Psoas muscle (tissue), 8 donors: ENCODE data around the gene ETV2. TPM values are rescaled to one million over a fixed set of nuclear protein-coding genes. Genes with fewer than 3 reads are reported as not detected.

ENCODE experiments used
- ATAC-seq, 4 donors: fragments of 200-7000 bp; cut with Tn5 transposase; one replicate each; pipeline ENCODE4 v1.9.1; 2020; ENCODE audit warnings: moderate library complexity in 3 of 4, mild to moderate bottlenecking in 2 of 4
- DNase-seq, 2 donors: peaks; one replicate each; pipeline ENCODE4 v3.0.0-alpha.2; 2020
- H3K27ac ChIP-seq: fragments of 200-600 bp; one replicate; pipeline ENCODE4 v1.8.0; 2022
- H3K27me3 ChIP-seq, 3 donors: fragments of 200-600 bp in 1 of 3; one replicate each; pipeline versions ENCODE4 v1.6.1 to v1.8.0; 2013 to 2022; ENCODE audit warnings: low read length in 2 of 3, mild to moderate bottlenecking in 2 of 3, moderate library complexity in 1 of 3; ENCODE audit not compliant: insufficient read depth in 3 of 3
- H3K36me3 ChIP-seq, 2 donors: fragments of 200-600 bp in 1 of 2; one replicate each; pipeline versions ENCODE4 v1.6.1 to v1.8.0; 2013 to 2022; ENCODE audit warnings: low read depth in 1 of 2, mild to moderate bottlenecking in 1 of 2, moderate library complexity in 1 of 2; ENCODE audit not compliant: insufficient read depth in 1 of 2
- H3K4me1 ChIP-seq: fragments of 200-600 bp; one replicate; pipeline ENCODE4 v1.8.0; 2022
- H3K4me3 ChIP-seq: fragments of 200-600 bp; one replicate; pipeline ENCODE4 v1.8.0; 2022; ENCODE audit warnings: mild to moderate bottlenecking
- H3K9me3 ChIP-seq: fragments of 200-600 bp; one replicate; pipeline ENCODE4 v1.8.0; 2022
- WGBS, 3 donors: extraction: QIAGEN DNeasy Blood & Tissue Kit; methylation state at CpG; one replicate each; pipeline versions ENCODE4 v1.1.6 to v1.1.7; 2013; 5-methylcytosine and 5-hydroxymethylcytosine counted together
- intact Hi-C, 2 donors: fragments of 100-400 bp; cut with DNase I; formaldehyde crosslinking; loops; one replicate each; pipeline versions ENCODE4 v1.11.0 to v1.14.2; 2022
- polyA plus RNA-seq, 3 donors: library from polyadenylated mRNA; stranded (reverse); fragments of 200-250 nt; gene quantifications; one replicate each; pipeline ENCODE4 v1.2.3, GENCODE V29; 2013
- total RNA-seq, 4 donors: library from RNA; stranded (reverse); fragmentation: NEBNext Ultra II Directional in 2 of 4; extraction: Animal tissue kit (Norgen Biotek cat#: 25700) in 2 of 4; gene quantifications; one replicate each; pipeline versions ENCODE4 v1.2.1 to v1.2.4, GENCODE V29; 2021 to 2023
- TF ChIP-seq, protein P1 (sequence below): fragments of 200-600 bp; IDR thresholded peaks from one replicate; pipeline ENCODE4 v1.8.0; 2022; ENCODE audit warnings: antibody characterized with exemption
- donor health status: healthy with polysubstance abuse.
- donor health status: DM: no; HTN: no; CAD: no; lungs with moderate emphysema.
- donor health status: Bipolar disorder and iron deficiency.
- donor health status: healthy.
- donor health status: DM: yes; HTN: yes; CAD: no.
- donor health status: DM: no; HTN: no; CAD: no.
- donor health status: DM: no; HTN: no; CAD: no.
- donor health status: DM: yes; HTN: yes; CAD: no.

ETV2 gene
- total and polyA plus RNA-seq, 7 donors: 0.19 to 0.23 (median 0.20) TPM; not detected in 4

DNA sequence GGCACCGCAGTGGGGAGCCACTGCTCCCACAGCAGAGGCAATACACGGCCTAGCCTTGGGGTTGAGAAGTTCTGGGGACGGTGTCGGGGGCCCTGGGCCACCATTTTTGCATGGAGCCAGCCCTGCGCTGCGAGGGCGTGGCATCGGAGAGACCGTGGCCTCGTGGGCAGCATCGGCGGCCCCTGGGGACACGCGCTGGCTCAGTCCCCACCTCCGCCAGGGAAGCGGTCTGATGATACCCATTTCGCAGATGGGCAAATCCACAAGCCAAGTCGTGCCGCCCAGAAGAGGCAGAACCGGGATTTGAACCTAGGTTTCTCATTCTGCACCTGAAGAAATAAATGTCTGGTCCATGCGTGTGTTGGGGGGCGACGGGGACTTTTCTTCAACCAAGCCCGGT, 23.6 kb downstream of the ETV2 start:
- no peak for DNase-seq

DNA sequence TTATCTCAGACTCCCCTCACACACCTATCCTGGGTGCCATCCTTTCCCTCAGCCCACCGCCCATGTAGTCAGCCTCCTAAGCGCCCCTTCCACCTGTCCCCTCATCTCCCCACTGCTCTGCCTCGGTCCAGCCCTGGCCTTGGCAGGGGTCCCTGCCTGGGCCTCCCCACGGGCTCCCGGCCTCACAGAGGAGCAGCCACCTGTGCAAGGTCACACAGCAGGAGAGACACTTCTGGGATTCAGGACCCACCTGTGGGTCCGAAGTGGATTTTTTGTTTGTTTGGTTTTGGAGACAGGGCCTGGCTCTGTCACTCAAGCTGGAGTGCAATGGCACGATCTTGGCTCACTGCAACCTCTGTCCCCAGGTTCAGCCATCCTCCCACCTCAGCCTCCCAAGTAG, 24.1 kb downstream of the ETV2 start:
- Histone ChIP-seq H3K27ac (no peak overlapping the region), H3K36me3 (peaks cover 3 to 12% of the 10 kb centered on the region in 2 donors), H3K4me3 (no peak overlapping the region), H3K27me3 (no peaks in the 10 kb centered on the region), H3K4me1 (no peaks in the 10 kb centered on the region), H3K9me3 (no peaks in the 10 kb centered on the region)
- TF ChIP-seq, protein P1, sequence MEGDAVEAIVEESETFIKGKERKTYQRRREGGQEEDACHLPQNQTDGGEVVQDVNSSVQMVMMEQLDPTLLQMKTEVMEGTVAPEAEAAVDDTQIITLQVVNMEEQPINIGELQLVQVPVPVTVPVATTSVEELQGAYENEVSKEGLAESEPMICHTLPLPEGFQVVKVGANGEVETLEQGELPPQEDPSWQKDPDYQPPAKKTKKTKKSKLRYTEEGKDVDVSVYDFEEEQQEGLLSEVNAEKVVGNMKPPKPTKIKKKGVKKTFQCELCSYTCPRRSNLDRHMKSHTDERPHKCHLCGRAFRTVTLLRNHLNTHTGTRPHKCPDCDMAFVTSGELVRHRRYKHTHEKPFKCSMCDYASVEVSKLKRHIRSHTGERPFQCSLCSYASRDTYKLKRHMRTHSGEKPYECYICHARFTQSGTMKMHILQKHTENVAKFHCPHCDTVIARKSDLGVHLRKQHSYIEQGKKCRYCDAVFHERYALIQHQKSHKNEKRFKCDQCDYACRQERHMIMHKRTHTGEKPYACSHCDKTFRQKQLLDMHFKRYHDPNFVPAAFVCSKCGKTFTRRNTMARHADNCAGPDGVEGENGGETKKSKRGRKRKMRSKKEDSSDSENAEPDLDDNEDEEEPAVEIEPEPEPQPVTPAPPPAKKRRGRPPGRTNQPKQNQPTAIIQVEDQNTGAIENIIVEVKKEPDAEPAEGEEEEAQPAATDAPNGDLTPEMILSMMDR: no peak
- DNase-seq: no peak
- intact Hi-C loops: no loop called here
- 67 to 82% (median 75%) methylated on average over 7 of the region's 7 CpGs for WGBS, 3 donors
- ATAC-seq: no peak

More for the DNA sequence above, 23.6 kb downstream of the ETV2 start:
- no peak for ATAC-seq
- TF ChIP-seq, protein P1: no peak
- intact Hi-C loops: no loop called here
- Histone ChIP-seq H3K4me1 (no peaks in the 10 kb centered on the region), H3K4me3 (no peak overlapping the region), H3K27ac (no peak overlapping the region), H3K9me3 (no peaks in the 10 kb centered on the region), H3K36me3 (peaks cover 3 to 16% of the 10 kb centered on the region in 2 donors), H3K27me3 (no peaks in the 10 kb centered on the region)
- WGBS, 3 donors: 91 to 96% (median 94%) methylated on average over 24 of the region's 24 CpGs

DNA sequence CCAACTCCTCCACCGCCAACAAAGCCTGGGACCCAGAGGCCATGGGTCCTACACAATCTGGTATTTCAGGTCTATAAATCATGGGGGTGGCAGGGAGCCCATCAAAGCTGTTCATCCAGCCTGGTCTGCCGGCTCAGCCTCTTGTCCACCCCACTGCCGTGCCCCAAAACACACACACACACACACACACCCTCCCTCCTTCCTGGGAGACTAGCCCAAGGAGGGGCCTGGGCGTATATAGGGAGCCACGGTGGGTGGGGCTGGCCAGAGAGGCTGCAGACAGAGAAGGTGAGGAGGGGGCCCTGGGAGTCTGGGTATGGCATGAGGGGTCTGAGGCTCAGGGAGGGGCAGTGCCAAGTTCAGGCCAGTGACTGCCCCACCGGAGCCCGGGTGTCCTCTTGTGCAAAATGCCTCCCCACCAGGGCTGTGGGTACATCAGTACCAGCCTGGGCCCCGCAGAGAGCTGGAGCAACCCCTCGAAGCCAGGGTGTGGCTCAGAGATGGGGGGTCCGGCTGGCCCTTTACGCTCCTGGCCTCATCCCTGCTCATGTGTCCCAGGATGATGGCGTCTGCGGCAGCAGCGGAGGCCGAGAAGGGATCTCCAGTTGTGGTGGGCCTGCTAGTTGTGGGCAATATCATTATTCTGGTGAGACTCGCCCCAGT, 24.8 kb downstream of the ETV2 start, which contains the start of gene UPK1A:
Gene UPK1A (plus strand): TSS at position 267 of the 663 bp plus-strand sequence. CDS start 296 bp downstream, at position 563.
- TF ChIP-seq, protein P1: no peak
- Histone ChIP-seq H3K4me3 (no peak within 1 kb of the TSS), H3K27ac (no peak within 1 kb of the TSS), H3K36me3 (peaks cover 3 to 11% of the 10 kb centered on the region in 2 donors), H3K9me3 (no peaks in the 10 kb centered on the region), H3K27me3 (no peaks in the 10 kb centered on the region), H3K4me1 (no peaks in the 10 kb centered on the region)
- DNase-seq (no peak), ATAC-seq (peak in 2 of 4 donors; percentile 15 to 41)
- WGBS, 3 donors: 61 to 66% (median 66%) methylated on average over 16 of the region's 16 CpGs
- intact Hi-C loops: no loop called here

DNA sequence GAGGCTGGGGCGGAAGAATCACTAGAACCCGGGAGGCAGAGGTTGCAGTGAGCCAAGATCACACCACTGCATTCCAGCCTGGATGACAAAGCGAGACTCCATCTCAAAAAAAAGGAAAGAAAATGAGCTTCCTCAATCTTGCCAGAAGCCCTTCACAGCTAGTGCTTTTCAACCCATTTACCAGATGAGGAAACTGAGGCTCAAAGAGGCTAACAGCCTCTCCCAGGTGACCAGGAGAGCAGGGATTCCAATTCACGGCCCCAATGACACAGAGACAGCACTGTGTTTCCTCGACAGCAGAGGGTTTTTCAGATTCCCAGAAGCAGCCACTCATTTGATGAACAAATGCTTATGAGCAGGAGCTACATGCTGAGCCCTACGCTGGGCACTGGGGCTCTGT, 28.0 kb downstream of the ETV2 start:
- no peaks in the 10 kb centered on the region for H3K9me3 ChIP-seq
- H3K27me3 ChIP-seq: peaks cover 0 to 31% (median 8%) of the 10 kb centered on the region in 3 donors
- no peak overlapping the region for H3K27ac ChIP-seq
- no peaks in the 10 kb centered on the region for H3K36me3 ChIP-seq
- DNase-seq: no peak
- no peaks in the 10 kb centered on the region for H3K4me1 ChIP-seq
- TF ChIP-seq, protein P1: no peak
- no peak overlapping the region for H3K4me3 ChIP-seq
- ATAC-seq: no peak
- WGBS, 3 donors: 71 to 76% (median 75%) methylated on average over 6 of the region's 6 CpGs
- intact Hi-C loops: no loop called here
